Neural cell (in vitro differentiated cells): ENCODE data around the gene ACOT7. TPM values are rescaled to one million over a fixed set of nuclear protein-coding genes. Genes with fewer than 3 reads are reported as not detected.

Experiments
- H2AFZ ChIP-seq: fragments of 200-600, 300-800 bp; sonication (generic), shearing (Covaris generic); 2 replicates; pipeline ENCODE4 v1.6.0; 2014; ENCODE audit warnings: low read depth, mild to moderate bottlenecking, antibody characterized with exemption, low read length, moderate library complexity
- H3F3A ChIP-seq: fragments of 200-600 bp; shearing (Covaris generic); 2 replicates; pipeline ENCODE4 v1.6.1; 2016; ENCODE audit warnings: mild to moderate bottlenecking, moderate library complexity, mixed read lengths, antibody characterized with exemption, low read length; ENCODE audit not compliant: insufficient read depth, poor library complexity, severe bottlenecking
- H3K27ac ChIP-seq: fragments of 200-600, 300-800 bp; sonication (generic), shearing (Covaris generic); 2 replicates; pipeline ENCODE4 v1.5.1; 2014; ENCODE audit warnings: mild to moderate bottlenecking, low read length, moderate library complexity
- H3K27me3 ChIP-seq: fragments of 300-800, 200-600 bp; sonication (generic), shearing (Covaris generic); 2 replicates; pipeline ENCODE4 v1.6.0; 2014; ENCODE audit warnings: mild to moderate bottlenecking, low read depth, low read length, moderate library complexity; ENCODE audit not compliant: insufficient read depth
- H3K36me3 ChIP-seq: fragments of 300-800, 200-600 bp; sonication (generic), shearing (Covaris generic); 2 replicates; pipeline ENCODE4 v1.5.1; 2014; ENCODE audit warnings: mild to moderate bottlenecking, antibody characterized with exemption, low read length, moderate library complexity; ENCODE audit not compliant: insufficient read depth
- H3K4me2 ChIP-seq: fragments of 300-800, 200-600 bp; sonication (generic), shearing (Covaris generic); 2 replicates; pipeline ENCODE4 v1.6.0; 2014; ENCODE audit warnings: mild to moderate bottlenecking, low read length
- H3K4me3 ChIP-seq: fragments of 300-800, 200-600 bp; sonication (generic), shearing (Covaris generic); 2 replicates; pipeline ENCODE4 v1.5.1; 2014; ENCODE audit warnings: mild to moderate bottlenecking, low read length, moderate library complexity
- H3K79me2 ChIP-seq: fragments of 200-600 bp; shearing (Covaris generic); replicated peaks from 2 replicates; pipeline ENCODE4 v1.6.0; 2014; ENCODE audit warnings: mild to moderate bottlenecking, low read length, moderate library complexity; ENCODE audit not compliant: insufficient read depth
- H3K9ac ChIP-seq: fragments of 300-800, 200-600 bp; sonication (generic), shearing (Covaris generic); 2 replicates; pipeline ENCODE4 v1.6.1; 2016; ENCODE audit warnings: mild to moderate bottlenecking, low read length, mixed read lengths
- H3K9me2 ChIP-seq: fragments of 200-600 bp; shearing (Covaris generic); 2 replicates; pipeline ENCODE4 v1.6.1; 2016; ENCODE audit warnings: mild to moderate bottlenecking, low read length, mixed read lengths; ENCODE audit not compliant: insufficient read depth
- H3K9me3 ChIP-seq: fragments of 200-600, 300-800 bp; sonication (generic), shearing (Covaris generic); 2 replicates; pipeline ENCODE4 v1.6.1; 2016; ENCODE audit warnings: mild to moderate bottlenecking, mixed run types, low read length, moderate library complexity, mixed read lengths
- H4K20me1 ChIP-seq: fragments of 200-600 bp; shearing (Covaris generic); 2 replicates; pipeline ENCODE4 v1.6.1; 2016; ENCODE audit warnings: mild to moderate bottlenecking, mixed run types; ENCODE audit not compliant: insufficient read depth
- EP300 ChIP-seq: fragments of 450-650 bp; conservative IDR thresholded peaks from 2 replicates; pipeline ENCODE4 v1.6.1; 2014; ENCODE audit warnings: antibody characterized with exemption, mild to moderate bottlenecking, moderate library complexity; ENCODE audit not compliant: poor library complexity, severe bottlenecking
- EZH2 ChIP-seq: fragments of 200-600, 300-800 bp; shearing (Covaris generic), sonication (generic); IDR thresholded peaks from 2 replicates; pipeline ENCODE4 v1.6.1; 2014; ENCODE audit warnings: antibody characterized with exemption, low read length, borderline replicate concordance, mild to moderate bottlenecking; ENCODE audit not compliant: insufficient read depth, poor library complexity, severe bottlenecking
- MXI1 ChIP-seq: fragments of 450-650 bp; conservative IDR thresholded peaks from 2 replicates; pipeline ENCODE4 v1.6.1; 2014; ENCODE audit warnings: antibody characterized with exemption, mild to moderate bottlenecking; ENCODE audit not compliant: poor library complexity, severe bottlenecking
- REST ChIP-seq: IDR thresholded peaks from 2 replicates; pipeline ENCODE4 v1.6.1; 2012; ENCODE audit warnings: borderline replicate concordance
- SMC3 ChIP-seq: fragments of 450-650 bp; conservative IDR thresholded peaks from 2 replicates; pipeline ENCODE4 v1.6.1; 2014; ENCODE audit warnings: antibody characterized with exemption, mild to moderate bottlenecking, moderate library complexity; ENCODE audit not compliant: poor library complexity
- TAF1 ChIP-seq: IDR thresholded peaks from 2 replicates; pipeline ENCODE4 v1.6.1; 2012; ENCODE audit warnings: low read depth
- polyA plus RNA-seq: library from polyadenylated mRNA; depleted of rRNA; stranded (reverse); fragments of >200 nt; gene quantifications from 2 replicates; pipeline ENCODE4 v1.2.3, GENCODE V29; 2014

The ACOT7 gene
- polyA plus RNA-seq, 1 donor from 2014 or later: 101 TPM

GRCh38 chr1:6353619-6353954 is 40.0 kb downstream of the ACOT7 start:
- H3K4me2 ChIP-seq: no peak overlapping the region
- no peak overlapping the region for H2AFZ ChIP-seq
- no peaks in the 10 kb centered on the region for H3F3A ChIP-seq
- H3K9ac ChIP-seq: no peak overlapping the region
- no peaks in the 10 kb centered on the region for H3K9me2 ChIP-seq
- peaks cover 3% of the 10 kb centered on the region for H3K79me2 ChIP-seq
- TF ChIP-seq TAF1: no peak
- no peak for TF ChIP-seq MXI1
- no peak for TF ChIP-seq SMC3
- TF ChIP-seq EP300: no peak
- no peak for TF ChIP-seq REST
- TF ChIP-seq EZH2: no peak
- no peaks in the 10 kb centered on the region for H3K36me3 ChIP-seq
- H3K9me3 ChIP-seq: no peaks in the 10 kb centered on the region
- no peaks in the 10 kb centered on the region for H3K27me3 ChIP-seq
- H3K4me3 ChIP-seq: no peak overlapping the region
- no peak overlapping the region for H3K27ac ChIP-seq
- peaks cover 4% of the 10 kb centered on the region for H4K20me1 ChIP-seq

- TF ChIP-seq EZH2: no peak
- no peak for TF ChIP-seq REST
- H4K20me1 ChIP-seq: peaks cover 4% of the 10 kb centered on the region
- H3K27ac ChIP-seq: no peak overlapping the region
- no peaks in the 10 kb centered on the region for H3K9me2 ChIP-seq
- peaks cover 3% of the 10 kb centered on the region for H3K79me2 ChIP-seq
- no peak overlapping the region for H3K4me2 ChIP-seq
- no peak overlapping the region for H3K4me3 ChIP-seq
- no peak overlapping the region for H2AFZ ChIP-seq
- H3K27me3 ChIP-seq: no peaks in the 10 kb centered on the region
- H3K9ac ChIP-seq: no peak overlapping the region
- H3F3A ChIP-seq: no peaks in the 10 kb centered on the region
- H3K36me3 ChIP-seq: no peaks in the 10 kb centered on the region
- H3K9me3 ChIP-seq: no peaks in the 10 kb centered on the region
These were observed 41.4 kb downstream of the ACOT7 start for GRCh38 chr1:6352138-6352563.
